Stimulated activated CD4-positive, alpha-beta T cell treated with anti-CD3 and anti-CD28 coated beads, Interleukin-12 subunit alpha, Interleukin-12 subunit beta, amount 100 ng/mL, for 24 hours (primary cell): ENCODE results near the gene HNRNPK.

ENCODE experiments used
- DNase-seq, 2 experiments: peaks; one replicate each; pipeline ENCODE4 v3.0.0-alpha.2; 2020; ENCODE audit warnings: low read depth in 2 of 2

The HNRNPK gene

GRCh38 chr9:83979812-83980394, at the start of gene HNRNPK:
Gene HNRNPK, minus strand, starts transcription at chr9:83980215. Its CDS starts 1,963 bp downstream, at chr9:83978252.
- peak; percentile 98 to 99 for DNase-seq

GRCh38 chr9:84027201-84027600, 47.2 kb upstream of the HNRNPK start:
- no peak for DNase-seq

DNA sequence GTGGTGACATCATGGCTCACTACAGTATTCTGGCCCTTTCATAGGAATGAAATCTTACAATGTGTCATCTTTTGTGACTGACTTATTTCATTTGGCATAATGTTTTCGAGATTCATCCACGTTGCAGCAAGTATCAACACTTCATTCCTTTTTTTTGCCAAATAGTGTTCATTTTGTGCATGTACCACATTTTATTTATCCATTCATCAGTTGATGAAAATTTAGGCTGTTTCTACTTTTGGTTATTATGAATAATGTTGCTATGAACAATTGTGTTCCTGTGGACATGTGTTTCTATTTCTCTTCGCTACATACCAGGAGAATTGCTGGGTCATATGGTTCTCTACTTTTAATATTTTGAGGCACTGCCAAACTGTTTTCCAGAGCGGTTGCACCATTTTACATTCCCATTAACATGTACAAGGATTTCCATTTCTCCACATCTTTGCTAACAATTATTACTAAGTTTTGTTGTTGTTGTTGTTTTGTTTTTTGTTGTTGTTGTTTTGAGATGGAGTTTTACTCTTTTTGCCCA, 44.1 kb upstream of the HNRNPK start:
- no peak for DNase-seq

- DNase-seq: no peak
Observed at GRCh38 chr9:84007662-84008061, 27.6 kb upstream of the HNRNPK start.

DNA sequence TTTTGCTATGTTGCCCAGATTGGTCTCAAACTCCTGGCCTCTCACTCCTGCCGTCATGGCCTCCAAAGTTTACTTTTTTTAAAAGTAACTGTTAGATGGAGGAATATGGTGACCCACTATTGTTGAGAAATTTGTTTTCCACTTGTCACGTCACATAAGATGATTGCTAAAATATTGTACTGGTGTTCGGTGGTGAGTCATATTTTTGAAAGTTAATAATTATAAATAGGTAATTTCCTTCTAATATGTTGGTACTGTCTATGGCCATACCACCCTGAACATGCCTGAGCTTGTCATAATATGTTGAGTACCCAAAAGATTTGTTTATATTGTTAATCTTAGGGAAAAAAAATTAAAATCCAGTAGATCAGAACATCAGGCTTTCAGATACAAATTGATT, 23.2 kb upstream of the HNRNPK start:
- no peak for DNase-seq

DNA sequence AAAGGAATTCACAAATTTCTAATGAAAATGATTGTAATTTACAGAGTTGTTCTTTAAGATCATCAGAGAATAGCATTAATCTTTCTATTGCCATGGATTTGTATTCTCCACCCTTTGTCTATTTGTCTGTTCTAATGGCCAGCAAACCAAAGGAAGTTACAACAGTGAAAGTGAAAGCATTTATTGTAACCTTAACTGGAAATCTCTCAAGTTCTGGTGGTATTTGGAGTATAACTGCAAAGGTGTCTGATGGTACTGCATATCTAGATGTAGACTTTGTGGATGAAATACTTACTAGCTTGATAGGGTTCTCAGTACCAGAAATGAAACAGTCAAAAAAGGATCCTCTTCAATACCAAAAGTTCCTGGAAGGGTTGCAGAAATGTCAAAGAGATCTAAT, 22.3 kb upstream of the HNRNPK start:
- no peak for DNase-seq

GRCh38 chr9:84001621-84002020, 21.6 kb upstream of the HNRNPK start:
- no peak for DNase-seq

GRCh38 chr9:84000186-84000585, 20.2 kb upstream of the HNRNPK start:
- no peak for DNase-seq

- no peak for DNase-seq
Observed at GRCh38 chr9:83999141-83999918, 19.3 kb upstream of the HNRNPK start.

- DNase-seq: no peak
Observed at GRCh38 chr9:83996126-83996525, 16.1 kb upstream of the HNRNPK start.

- DNase-seq: no peak
Observed at GRCh38 chr9:83992901-83993300, 12.9 kb upstream of the HNRNPK start.

DNA sequence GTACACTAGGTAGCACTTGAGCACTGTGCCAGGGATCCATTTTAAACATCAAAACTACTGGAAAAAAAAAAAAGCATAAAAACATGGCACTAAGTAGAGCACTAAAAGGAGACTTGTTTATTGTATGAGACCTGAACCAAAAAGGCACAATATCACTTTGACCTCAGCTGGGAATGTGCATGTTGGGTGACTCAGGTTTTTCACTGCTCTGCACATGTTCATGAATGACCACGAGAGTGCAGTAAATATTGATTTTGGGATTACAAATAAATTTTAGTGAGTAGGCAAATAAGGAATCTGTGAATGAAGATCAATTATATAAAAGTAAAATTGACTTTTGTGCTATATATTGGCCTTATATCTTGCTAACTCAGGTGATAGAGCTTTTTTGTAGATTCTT, 12.4 kb upstream of the HNRNPK start:
- DNase-seq: no peak

- DNase-seq: no peak
Observed at GRCh38 chr9:83991355-83991754, 11.3 kb upstream of the HNRNPK start.

DNA sequence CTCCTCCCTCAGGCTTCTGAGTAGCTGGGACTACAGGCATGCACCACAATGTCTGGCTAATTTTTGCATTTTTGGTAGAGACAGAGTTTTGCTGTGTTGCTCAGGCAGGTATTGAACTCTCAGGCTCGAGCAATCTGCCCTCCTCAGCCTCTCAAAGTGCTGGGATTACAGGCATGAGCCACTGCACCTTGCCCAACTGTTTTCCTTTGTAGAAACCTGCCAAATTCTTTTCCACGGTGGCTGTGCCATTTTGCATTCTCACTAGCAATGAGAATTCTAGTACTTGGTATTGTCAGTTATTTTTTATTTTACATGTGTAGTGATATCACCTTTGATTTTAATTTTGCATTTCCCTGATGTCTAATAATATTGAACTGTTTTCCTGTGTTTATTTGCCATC, 8.4 kb upstream of the HNRNPK start:
- no peak for DNase-seq

DNA sequence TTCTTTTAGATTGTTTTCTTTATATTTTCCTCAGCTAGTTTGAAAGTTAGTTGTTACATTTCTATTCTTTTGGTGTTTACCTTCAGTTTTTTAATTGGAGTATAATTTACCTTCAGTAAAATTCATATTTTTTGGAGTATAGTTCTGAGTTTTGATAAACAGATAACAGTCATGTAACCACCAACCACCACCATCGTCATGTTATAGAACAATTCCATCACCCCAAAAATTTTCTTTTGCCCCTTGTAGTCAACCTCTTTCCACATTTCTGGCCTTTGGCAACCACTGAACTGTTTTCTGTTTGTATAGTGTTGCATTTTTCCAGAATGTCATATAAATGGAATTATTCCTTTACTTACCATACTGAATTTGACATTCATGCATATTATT, 7.4 kb upstream of the HNRNPK start:
- no peak for DNase-seq

- DNase-seq: no peak
Observed at GRCh38 chr9:83986765-83987401, 6.9 kb upstream of the HNRNPK start.

- no peak for DNase-seq
Observed at GRCh38 chr9:83986195-83986594, 6.2 kb upstream of the HNRNPK start.

DNA sequence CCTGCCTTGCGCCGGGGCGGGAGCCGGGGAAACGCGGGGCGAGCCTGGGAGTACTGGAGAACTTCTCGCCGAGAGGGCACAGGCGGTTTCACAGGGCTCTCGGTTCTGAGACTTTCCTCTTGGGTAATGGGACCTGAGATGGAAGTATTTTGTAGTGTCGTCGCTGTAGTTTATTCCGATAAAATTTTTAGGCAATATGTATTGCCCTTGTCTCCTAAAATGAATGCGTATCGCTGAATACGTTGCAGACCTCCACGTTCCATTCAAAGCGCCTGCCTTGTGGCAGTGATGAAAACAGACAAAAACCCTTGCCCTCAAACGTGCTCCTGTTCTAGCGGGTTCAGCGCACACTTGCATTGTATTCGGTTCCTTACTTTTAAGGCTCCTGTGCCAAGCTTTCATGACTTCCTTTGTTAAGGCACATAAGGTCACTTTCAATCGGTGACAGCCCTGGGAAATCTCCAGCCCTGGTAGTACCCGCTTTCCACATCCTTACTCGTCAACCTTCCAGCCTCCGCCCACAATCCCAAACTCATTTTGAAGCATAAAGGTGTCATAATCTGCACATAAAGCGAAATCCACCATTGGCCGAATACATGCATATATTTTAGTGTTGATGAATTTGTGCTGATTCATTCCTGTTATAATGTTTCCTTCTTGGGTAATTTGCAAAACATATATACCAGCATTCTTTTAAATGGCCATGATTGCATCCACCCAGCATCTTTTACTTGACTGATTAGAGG, 1.3 kb upstream of the HNRNPK start:
- DNase-seq: no peak

DNA sequence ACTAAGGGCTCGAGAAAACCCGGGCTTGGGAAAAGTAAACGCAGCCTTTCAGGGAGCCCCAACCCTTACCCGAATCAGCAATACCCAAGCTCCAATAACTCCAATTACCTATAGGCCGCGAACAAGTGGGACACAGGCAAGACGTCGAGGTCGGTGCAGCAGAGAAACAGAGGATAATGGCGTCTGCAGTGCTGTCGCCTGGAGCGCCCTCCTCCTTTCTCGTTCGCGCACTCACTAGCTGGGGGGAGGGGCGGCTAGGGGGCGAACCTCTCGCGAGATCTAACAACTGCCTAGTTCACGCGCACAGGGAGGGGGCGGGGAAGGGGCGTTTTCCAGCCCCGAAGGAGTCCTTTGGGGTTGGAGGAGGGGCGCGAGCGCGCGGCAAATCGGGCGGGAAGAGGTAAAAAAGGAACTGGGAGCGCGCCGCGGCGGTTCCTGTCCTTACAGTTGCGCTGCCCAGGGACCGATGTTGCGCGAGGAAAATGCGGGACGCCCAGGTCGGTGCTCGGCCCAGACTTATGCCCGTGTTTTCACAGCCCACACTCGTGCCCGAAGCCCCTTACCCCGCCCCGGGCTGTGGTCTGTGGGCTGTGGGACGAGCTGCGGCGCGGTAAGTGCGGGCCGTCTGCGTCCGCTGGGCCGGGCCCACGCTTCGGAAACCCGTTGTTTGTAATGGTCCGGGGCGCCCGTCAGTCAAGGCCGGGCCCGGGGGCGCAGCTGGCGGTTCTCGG, 545 bp upstream of the HNRNPK start, which contains the start of gene RMI1:
Gene RMI1, plus strand, starts transcription at position 411 of the 731 bp plus-strand sequence. CDS start 20,182 bp downstream, outside the sequence.
- DNase-seq: peak; percentile 98 to 100

GRCh38 chr9:83978992-83979811, 813 bp downstream of the HNRNPK start:
- DNase-seq: peak; percentile 76 to 85
